ENCODE measurements around the gene AGAP1.

The AGAP1 gene

GRCh38 chr2:235868224-235868623, 374.4 kb downstream of the AGAP1 start:
- no peak for TF ChIP-seq POLR2AphosphoS5 (IDR thresholded peaks at IDR 0.05; ENCODE audit: low read depth, low read length)

- TF ChIP-seq TAF1 (IDR thresholded peaks at IDR 0.05; ENCODE audit: borderline replicate concordance, insufficient read depth, low read length) (no peak), REST (IDR thresholded peaks at IDR 0.05; ENCODE audit: insufficient read depth in 1 of 2, low read depth in 2 of 2, low read length in 2 of 2) (no peak), SIN3A (IDR thresholded peaks at IDR 0.05; ENCODE audit: borderline replicate concordance, insufficient read depth, low read length) (no peak), FOXP2 (optimal IDR thresholded peaks at IDR 0.05; ENCODE audit: borderline replicate concordance, extremely low read depth, extremely low read length, insufficient read depth) (no peak), POLR2AphosphoS5 (IDR thresholded peaks at IDR 0.05; ENCODE audit: low read depth, low read length) (no peak)
Observed at GRCh38 chr2:235868645-235869044, 374.8 kb downstream of the AGAP1 start.

- no peak for TF ChIP-seq SIN3A (IDR thresholded peaks at IDR 0.05; ENCODE audit: borderline replicate concordance, insufficient read depth, low read length)
- TF ChIP-seq TAF1 (IDR thresholded peaks at IDR 0.05; ENCODE audit: borderline replicate concordance, insufficient read depth, low read length), result no peak
- no peak for TF ChIP-seq FOXP2 (optimal IDR thresholded peaks at IDR 0.05; ENCODE audit: borderline replicate concordance, extremely low read depth, extremely low read length, insufficient read depth)
- no peak for TF ChIP-seq POLR2AphosphoS5 (IDR thresholded peaks at IDR 0.05; ENCODE audit: low read depth, low read length)
- TF ChIP-seq REST (IDR thresholded peaks at IDR 0.05; ENCODE audit: insufficient read depth in 1 of 2, low read depth in 2 of 2, low read length in 2 of 2), result no peak
Observed at GRCh38 chr2:235870515-235870914, 376.7 kb downstream of the AGAP1 start.

- no peak for TF ChIP-seq TAF1 (IDR thresholded peaks at IDR 0.05; ENCODE audit: borderline replicate concordance, insufficient read depth, low read length)
- no peak for TF ChIP-seq REST (IDR thresholded peaks at IDR 0.05; ENCODE audit: insufficient read depth in 1 of 2, low read depth in 2 of 2, low read length in 2 of 2)
- TF ChIP-seq FOXP2 (optimal IDR thresholded peaks at IDR 0.05; ENCODE audit: borderline replicate concordance, extremely low read depth, extremely low read length, insufficient read depth), result no peak
- TF ChIP-seq POLR2AphosphoS5 (IDR thresholded peaks at IDR 0.05; ENCODE audit: low read depth, low read length), result no peak
- TF ChIP-seq SIN3A (IDR thresholded peaks at IDR 0.05; ENCODE audit: borderline replicate concordance, insufficient read depth, low read length), result no peak
Observed at GRCh38 chr2:235876099-235876679, 382.3 kb downstream of the AGAP1 start.

GRCh38 chr2:235877275-235877802, 383.5 kb downstream of the AGAP1 start:
- TF ChIP-seq POLR2AphosphoS5 (IDR thresholded peaks at IDR 0.05; ENCODE audit: low read depth, low read length) (no peak), SIN3A (IDR thresholded peaks at IDR 0.05; ENCODE audit: borderline replicate concordance, insufficient read depth, low read length) (no peak), REST (IDR thresholded peaks at IDR 0.05; ENCODE audit: insufficient read depth in 1 of 2, low read depth in 2 of 2, low read length in 2 of 2) (no peak), TAF1 (IDR thresholded peaks at IDR 0.05; ENCODE audit: borderline replicate concordance, insufficient read depth, low read length) (no peak), FOXP2 (optimal IDR thresholded peaks at IDR 0.05; ENCODE audit: borderline replicate concordance, extremely low read depth, extremely low read length, insufficient read depth) (no peak)
